HG03139 (cell line): Measurements from ENCODE around the gene DEUP1.

Experiments used
- ATAC-seq: cut with Tn5 transposase; IDR thresholded peaks from one replicate; pipeline ENCODE4 v1.9.1; 2021; ENCODE audit not compliant: unreplicated experiment

The DEUP1 gene

GRCh38 chr11:93474123-93474522, 143.6 kb downstream of the DEUP1 start:
- ATAC-seq: no peak

GRCh38 chr11:93476796-93477195, 146.3 kb downstream of the DEUP1 start:
- ATAC-seq: no peak

GRCh38 chr11:93477684-93478234, 147.2 kb downstream of the DEUP1 start:
- ATAC-seq: no peak

GRCh38 chr11:93478841-93479240, 148.3 kb downstream of the DEUP1 start:
- no peak for ATAC-seq

GRCh38 chr11:93480256-93480655, 149.7 kb downstream of the DEUP1 start:
- ATAC-seq: no peak

GRCh38 chr11:93480756-93481155, 150.2 kb downstream of the DEUP1 start:
- ATAC-seq: no peak

GRCh38 chr11:93481279-93481678, 150.7 kb downstream of the DEUP1 start:
- ATAC-seq: no peak

- ATAC-seq: no peak
Measured at GRCh38 chr11:93481696-93482095, 151.2 kb downstream of the DEUP1 start.

GRCh38 chr11:93482556-93482955, 152.0 kb downstream of the DEUP1 start:
- ATAC-seq: no peak

GRCh38 chr11:93484716-93485115, 154.2 kb downstream of the DEUP1 start:
- ATAC-seq: no peak

- no peak for ATAC-seq
Measured at GRCh38 chr11:93485983-93486382, 155.4 kb downstream of the DEUP1 start.

GRCh38 chr11:93487032-93487483, 156.5 kb downstream of the DEUP1 start:
- ATAC-seq: no peak
